ENCODE measurements around the gene TMEM242. TPM values are rescaled to one million over a fixed set of nuclear protein-coding genes. Genes with fewer than 3 reads are reported as not detected.

Gene TMEM242
- total RNA-seq, 2 donors from 2014 or later: 12.4 to 12.9 TPM

DNA sequence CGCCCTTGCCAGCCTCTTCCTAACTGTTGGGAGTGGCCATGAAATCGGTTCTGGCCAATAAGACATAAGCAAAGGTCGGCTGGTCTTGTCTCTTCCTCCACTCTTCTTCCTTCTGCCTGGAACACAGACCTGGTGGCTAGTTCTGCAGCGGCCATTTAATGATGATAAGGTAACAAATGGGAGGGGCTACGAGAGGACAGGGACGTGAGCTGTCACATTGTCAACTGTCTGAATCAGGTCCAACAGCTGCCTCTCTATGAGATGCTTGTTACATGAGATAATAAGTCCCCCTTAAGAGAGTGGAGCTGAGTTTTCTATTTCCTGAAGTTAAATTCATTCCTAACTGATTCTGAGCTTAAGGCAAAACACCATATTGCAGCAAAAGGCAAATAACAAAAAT lies 12.5 kb upstream of the TMEM242 start:
- no peaks in the 10 kb centered on the region for H3K9me3 ChIP-seq (ENCODE audit: control insufficient read depth, low read length, poor library complexity, severe bottlenecking)
- no peak overlapping the region for H3K27ac Mint-ChIP-seq
- H3K27me3 Mint-ChIP-seq: peaks cover 60% of the 10 kb centered on the region
- DNase-seq: no peak
- no peak overlapping the region for H3K4me3 Mint-ChIP-seq
- no peak for ATAC-seq
- peaks cover 4% of the 10 kb centered on the region for H3K36me3 Mint-ChIP-seq (ENCODE audit: low read depth)
- peaks cover 2% of the 10 kb centered on the region for H3K4me1 Mint-ChIP-seq

DNA sequence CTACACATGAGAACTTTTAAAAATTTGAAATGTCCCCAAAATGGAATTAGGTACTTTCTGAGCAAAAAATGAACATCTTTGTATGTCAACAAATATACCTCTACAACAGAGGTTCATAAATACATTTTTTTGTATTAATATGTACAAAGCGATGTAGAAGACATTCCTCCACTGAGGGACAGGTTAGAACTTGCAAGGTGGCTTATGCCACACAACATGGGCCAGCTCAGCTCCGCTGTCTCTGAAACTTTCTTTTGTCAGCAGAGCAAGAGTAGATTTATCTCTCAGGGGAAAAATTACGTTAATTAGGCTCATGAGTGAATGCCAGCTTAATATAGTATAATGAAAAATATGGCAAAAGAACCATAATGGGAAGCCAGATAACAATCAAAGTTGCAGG lies 10.6 kb upstream of the TMEM242 start:
- H3K27me3 Mint-ChIP-seq: peaks cover 54% of the 10 kb centered on the region
- H3K4me3 Mint-ChIP-seq: no peak overlapping the region
- peaks cover 2% of the 10 kb centered on the region for H3K4me1 Mint-ChIP-seq
- DNase-seq (no peak), ATAC-seq (no peak)
- H3K27ac Mint-ChIP-seq: no peak overlapping the region
- peaks cover 4% of the 10 kb centered on the region for H3K36me3 Mint-ChIP-seq (ENCODE audit: low read depth)
- H3K9me3 ChIP-seq (ENCODE audit: control insufficient read depth, low read length, poor library complexity, severe bottlenecking): no peaks in the 10 kb centered on the region

DNA sequence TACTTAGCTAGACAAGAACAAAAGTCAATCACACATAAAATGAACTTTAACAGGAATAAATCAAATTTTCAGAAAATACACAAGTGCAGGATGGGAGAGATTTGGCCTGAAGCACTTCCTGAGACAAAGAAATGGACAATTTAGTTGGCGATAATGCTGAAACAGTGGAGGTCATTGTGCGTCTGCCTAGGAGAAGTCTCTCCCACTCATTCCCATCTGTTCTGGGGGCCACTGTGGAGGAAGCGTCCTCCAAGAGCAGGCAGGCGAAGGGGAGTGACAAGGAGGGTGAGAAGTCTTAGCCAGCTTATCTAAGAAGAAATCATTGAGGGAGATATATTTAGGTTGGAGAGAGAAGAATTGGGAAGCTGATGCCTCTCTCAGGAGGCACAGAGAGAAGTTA lies 10.2 kb upstream of the TMEM242 start:
- no peak overlapping the region for H3K4me3 Mint-ChIP-seq
- peaks cover 2% of the 10 kb centered on the region for H3K4me1 Mint-ChIP-seq
- H3K27me3 Mint-ChIP-seq: peaks cover 55% of the 10 kb centered on the region
- peaks cover 4% of the 10 kb centered on the region for H3K36me3 Mint-ChIP-seq (ENCODE audit: low read depth)
- no peaks in the 10 kb centered on the region for H3K9me3 ChIP-seq (ENCODE audit: control insufficient read depth, low read length, poor library complexity, severe bottlenecking)
- DNase-seq: no peak
- ATAC-seq: no peak
- H3K27ac Mint-ChIP-seq: no peak overlapping the region

DNA sequence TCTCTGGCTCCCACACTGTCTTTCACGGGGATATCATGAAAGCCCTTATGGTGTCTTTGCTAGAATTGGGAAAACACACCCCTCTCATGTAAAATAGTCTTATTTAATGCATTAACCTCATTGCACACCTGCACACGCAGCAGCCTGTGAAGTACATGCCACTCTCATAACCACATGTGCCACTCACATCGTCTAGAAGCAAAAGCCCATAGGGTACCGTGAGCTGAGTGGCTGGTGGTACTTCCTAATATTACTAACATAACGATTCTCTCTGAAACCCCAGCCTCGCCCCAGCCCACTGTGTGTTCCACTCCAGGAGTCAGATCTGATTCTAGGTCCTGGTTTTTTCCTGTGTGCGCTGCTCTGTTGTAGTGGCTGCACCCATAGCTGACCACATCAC lies 9.5 kb upstream of the TMEM242 start:
- DNase-seq: no peak
- Mint-ChIP-seq H3K27ac (no peak overlapping the region), H3K36me3 (ENCODE audit: low read depth) (peaks cover 4% of the 10 kb centered on the region), H3K27me3 (peaks cover 59% of the 10 kb centered on the region), H3K4me1 (peaks cover 6% of the 10 kb centered on the region), H3K4me3 (no peak overlapping the region)
- no peaks in the 10 kb centered on the region for H3K9me3 ChIP-seq (ENCODE audit: control insufficient read depth, low read length, poor library complexity, severe bottlenecking)
- no peak for ATAC-seq

DNA sequence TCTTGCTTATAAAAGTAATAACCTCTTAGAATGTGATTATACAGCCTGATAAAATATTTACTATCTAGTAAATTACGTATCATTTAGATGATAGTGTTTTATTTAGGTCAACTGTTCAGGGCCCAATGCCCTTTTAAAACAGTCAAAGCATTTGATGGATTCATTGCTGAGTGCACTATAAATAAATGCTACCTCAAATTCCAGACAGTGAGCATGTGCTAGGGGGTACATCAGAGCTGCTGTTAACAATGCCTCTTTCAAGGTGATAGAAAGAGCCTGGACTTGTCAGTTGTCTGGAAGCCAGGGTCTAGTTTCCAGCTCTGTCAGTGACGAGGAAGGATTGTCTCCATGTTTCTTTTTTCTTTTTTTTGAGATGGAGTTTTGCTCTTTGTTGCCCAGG lies 7.5 kb upstream of the TMEM242 start:
- ATAC-seq (no peak), DNase-seq (no peak)
- H3K27me3 Mint-ChIP-seq: peaks cover 61% of the 10 kb centered on the region
- no peak overlapping the region for H3K4me3 Mint-ChIP-seq
- no peaks in the 10 kb centered on the region for H3K9me3 ChIP-seq (ENCODE audit: control insufficient read depth, low read length, poor library complexity, severe bottlenecking)
- H3K36me3 Mint-ChIP-seq (ENCODE audit: low read depth): peaks cover 4% of the 10 kb centered on the region
- H3K27ac Mint-ChIP-seq: no peak overlapping the region
- H3K4me1 Mint-ChIP-seq: peaks cover 6% of the 10 kb centered on the region

DNA sequence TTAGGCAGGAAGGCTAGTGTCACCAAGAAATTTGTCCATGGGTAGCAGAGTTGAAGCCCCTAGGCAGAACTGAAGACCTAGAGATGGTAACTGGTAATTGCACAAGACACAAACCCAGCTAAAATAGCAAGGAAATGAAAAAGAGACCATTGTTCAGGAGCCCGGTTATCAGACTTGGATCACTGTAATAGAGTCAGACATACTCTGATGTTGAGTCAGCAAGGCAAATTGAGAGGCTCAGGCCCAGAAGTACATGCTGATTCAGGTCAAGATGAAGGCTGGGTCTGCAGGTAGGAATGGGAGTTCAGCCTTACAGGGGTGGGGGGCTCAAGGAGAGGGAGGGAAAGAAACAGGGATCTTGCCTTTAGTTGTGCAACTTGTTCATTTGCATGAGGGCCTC lies 6.5 kb upstream of the TMEM242 start:
- peaks cover 58% of the 10 kb centered on the region for H3K27me3 Mint-ChIP-seq
- H3K4me3 Mint-ChIP-seq: no peak overlapping the region
- H3K9me3 ChIP-seq (ENCODE audit: control insufficient read depth, low read length, poor library complexity, severe bottlenecking): no peaks in the 10 kb centered on the region
- no peak overlapping the region for H3K27ac Mint-ChIP-seq
- peaks cover 4% of the 10 kb centered on the region for H3K36me3 Mint-ChIP-seq (ENCODE audit: low read depth)
- DNase-seq (no peak), ATAC-seq (no peak)
- H3K4me1 Mint-ChIP-seq: peaks cover 4% of the 10 kb centered on the region

DNA sequence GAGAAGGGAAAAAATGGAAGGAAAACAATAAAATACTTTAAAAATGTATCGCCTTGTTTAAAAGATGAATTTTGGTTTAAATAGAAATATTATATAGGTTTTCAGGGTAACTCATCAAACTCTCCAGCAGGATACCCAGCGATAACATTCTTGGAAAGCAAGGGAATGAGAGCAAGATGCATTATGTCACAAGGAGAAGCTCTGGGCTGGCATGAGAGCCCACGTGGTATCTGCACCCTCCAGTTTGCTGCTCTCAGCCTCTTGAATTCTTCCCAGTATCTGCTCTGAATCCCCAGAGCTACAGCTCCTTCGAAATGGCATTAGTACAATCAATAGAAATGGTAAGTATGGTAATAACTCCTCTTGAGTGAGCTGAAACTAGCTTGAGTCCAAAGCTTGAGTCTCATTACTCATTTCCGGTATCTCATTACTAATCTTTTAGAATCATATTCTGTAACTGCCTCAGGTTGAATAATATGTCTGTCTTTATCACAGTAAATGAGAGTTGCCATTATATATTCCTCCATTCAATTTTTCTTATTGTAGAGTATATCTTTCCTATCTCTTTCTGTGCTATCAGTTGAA lies 4.9 kb upstream of the TMEM242 start:
- DNase-seq (no peak), ATAC-seq (no peak)
- Mint-ChIP-seq H3K36me3 (ENCODE audit: low read depth) (no peaks in the 10 kb centered on the region), H3K27me3 (peaks cover 47% of the 10 kb centered on the region), H3K27ac (no peak overlapping the region), H3K4me3 (no peak overlapping the region), H3K4me1 (peaks cover 9% of the 10 kb centered on the region)
- no peaks in the 10 kb centered on the region for H3K9me3 ChIP-seq (ENCODE audit: control insufficient read depth, low read length, poor library complexity, severe bottlenecking)

DNA sequence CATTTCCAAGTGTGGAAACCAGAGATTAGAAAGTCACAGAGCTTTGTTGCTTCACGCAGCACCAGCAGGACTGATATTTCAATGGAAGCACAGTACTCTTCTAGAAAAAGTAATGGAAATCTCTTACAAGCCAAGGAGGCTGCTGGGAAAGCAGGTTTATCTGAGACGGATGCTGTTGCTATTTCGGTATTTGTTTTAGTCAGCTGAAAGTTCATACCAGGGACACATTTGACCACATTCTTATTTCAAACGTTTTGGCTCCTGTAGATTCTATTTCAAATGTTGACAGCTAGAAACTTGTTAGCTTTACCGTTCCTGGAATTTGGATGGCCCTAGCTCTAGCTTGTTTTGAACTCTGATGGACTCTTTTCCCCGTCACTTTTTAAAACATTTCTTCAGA lies 3.7 kb upstream of the TMEM242 start:
- no peaks in the 10 kb centered on the region for H3K9me3 ChIP-seq (ENCODE audit: control insufficient read depth, low read length, poor library complexity, severe bottlenecking)
- Mint-ChIP-seq H3K4me3 (no peak overlapping the region), H3K27me3 (peaks cover 37% of the 10 kb centered on the region), H3K27ac (no peak overlapping the region), H3K36me3 (ENCODE audit: low read depth) (no peaks in the 10 kb centered on the region), H3K4me1 (peaks cover 11% of the 10 kb centered on the region)
- ATAC-seq (no peak), DNase-seq (no peak)

DNA sequence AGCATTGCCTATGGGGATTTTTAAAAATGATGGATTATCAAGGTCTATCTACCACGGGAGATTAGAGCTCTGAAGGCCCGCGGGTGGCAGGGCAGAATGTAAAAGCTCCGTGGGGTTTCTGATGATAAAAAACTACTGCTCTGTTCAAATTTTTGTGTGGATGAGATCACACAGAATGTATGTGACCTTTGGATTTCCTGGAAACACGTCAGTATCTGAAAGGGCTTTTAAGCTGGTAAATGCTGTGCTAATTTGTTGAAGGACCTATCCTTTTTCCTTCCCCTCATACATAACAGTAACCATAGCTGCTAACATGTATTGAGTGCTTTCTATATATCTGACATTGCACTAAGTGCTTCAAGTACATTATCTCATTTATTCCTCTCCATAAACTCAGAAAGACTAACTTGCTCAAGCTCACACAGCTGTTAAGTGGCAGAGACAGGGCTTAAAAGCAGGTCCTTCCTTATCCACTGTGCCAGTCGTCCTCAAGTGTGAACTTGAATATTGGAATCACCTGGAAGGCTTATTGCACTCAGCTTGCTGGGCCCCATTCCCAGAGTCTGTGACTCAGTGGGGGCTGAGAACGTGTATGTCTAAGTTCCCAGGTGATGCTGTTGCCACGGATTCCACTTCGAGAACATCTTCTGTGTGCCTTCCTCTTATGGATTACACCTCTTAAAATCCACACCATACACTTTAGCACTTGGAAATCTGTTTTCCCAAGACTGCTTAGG lies 1.9 kb upstream of the TMEM242 start:
- Mint-ChIP-seq H3K36me3 (ENCODE audit: low read depth) (no peaks in the 10 kb centered on the region), H3K4me3 (peak overlapping the region; percentile 25), H3K27me3 (peaks cover 30% of the 10 kb centered on the region), H3K27ac (no peak overlapping the region), H3K4me1 (peaks cover 16% of the 10 kb centered on the region)
- H3K9me3 ChIP-seq (ENCODE audit: control insufficient read depth, low read length, poor library complexity, severe bottlenecking): no peaks in the 10 kb centered on the region
- ATAC-seq (no peak), DNase-seq (no peak)

DNA sequence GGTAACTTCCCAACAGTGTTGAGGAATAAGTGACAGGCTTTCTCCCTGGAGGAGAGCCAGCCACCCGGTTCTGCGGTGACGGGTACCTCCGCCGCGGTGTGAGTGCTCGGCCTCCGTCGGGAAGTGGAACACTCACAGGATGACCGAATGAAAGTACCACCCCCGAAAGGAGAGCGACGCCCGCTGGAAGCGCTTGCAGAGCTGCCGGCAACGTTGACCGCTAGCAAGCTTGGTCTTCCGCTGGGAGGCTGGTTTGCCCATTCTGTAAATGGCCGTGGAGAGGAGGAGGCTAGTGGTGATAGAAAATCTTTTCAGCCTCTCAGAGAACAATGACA lies 614 bp upstream of the TMEM242 start:
- no peak for DNase-seq
- Mint-ChIP-seq H3K4me1 (peaks cover 16% of the 10 kb centered on the region), H3K27me3 (peaks cover 21% of the 10 kb centered on the region), H3K36me3 (ENCODE audit: low read depth) (no peaks in the 10 kb centered on the region), H3K27ac (peak overlapping the region; percentile 94), H3K4me3 (peak overlapping the region; percentile 94)
- H3K9me3 ChIP-seq (ENCODE audit: control insufficient read depth, low read length, poor library complexity, severe bottlenecking): no peaks in the 10 kb centered on the region
- ATAC-seq: peak; percentile 15

DNA sequence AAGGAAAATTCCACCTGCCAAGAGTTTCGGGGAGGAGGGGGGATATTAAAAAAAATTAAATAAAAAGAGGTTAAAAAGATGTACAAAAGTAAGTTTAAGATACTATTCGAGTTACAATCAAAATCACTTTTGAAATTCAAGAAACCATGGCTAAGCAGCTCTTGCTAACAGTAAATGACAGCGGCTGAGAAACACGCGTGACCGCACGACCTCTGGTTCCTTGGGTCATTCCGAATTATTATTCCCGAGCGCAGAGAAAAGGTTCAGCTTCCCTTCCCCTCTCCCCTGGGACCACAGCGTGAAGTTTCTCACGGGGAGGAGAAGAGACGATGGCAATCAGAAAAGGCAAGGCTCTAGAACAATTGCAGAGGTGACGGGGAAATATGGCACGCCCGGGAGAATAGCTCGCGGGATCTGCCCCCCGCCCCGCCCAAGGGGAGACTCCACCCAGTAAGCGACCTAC lies 496 bp downstream of the TMEM242 start:
- peak; percentile 52 to 61 (median 60) for DNase-seq
- H3K9me3 ChIP-seq (ENCODE audit: control insufficient read depth, low read length, poor library complexity, severe bottlenecking): no peaks in the 10 kb centered on the region
- Mint-ChIP-seq H3K4me1 (peaks cover 12% of the 10 kb centered on the region), H3K27me3 (peaks cover 15% of the 10 kb centered on the region), H3K36me3 (ENCODE audit: low read depth) (no peaks in the 10 kb centered on the region), H3K27ac (peak overlapping the region; percentile 94), H3K4me3 (peak overlapping the region; percentile 94)
- ATAC-seq: no peak

DNA sequence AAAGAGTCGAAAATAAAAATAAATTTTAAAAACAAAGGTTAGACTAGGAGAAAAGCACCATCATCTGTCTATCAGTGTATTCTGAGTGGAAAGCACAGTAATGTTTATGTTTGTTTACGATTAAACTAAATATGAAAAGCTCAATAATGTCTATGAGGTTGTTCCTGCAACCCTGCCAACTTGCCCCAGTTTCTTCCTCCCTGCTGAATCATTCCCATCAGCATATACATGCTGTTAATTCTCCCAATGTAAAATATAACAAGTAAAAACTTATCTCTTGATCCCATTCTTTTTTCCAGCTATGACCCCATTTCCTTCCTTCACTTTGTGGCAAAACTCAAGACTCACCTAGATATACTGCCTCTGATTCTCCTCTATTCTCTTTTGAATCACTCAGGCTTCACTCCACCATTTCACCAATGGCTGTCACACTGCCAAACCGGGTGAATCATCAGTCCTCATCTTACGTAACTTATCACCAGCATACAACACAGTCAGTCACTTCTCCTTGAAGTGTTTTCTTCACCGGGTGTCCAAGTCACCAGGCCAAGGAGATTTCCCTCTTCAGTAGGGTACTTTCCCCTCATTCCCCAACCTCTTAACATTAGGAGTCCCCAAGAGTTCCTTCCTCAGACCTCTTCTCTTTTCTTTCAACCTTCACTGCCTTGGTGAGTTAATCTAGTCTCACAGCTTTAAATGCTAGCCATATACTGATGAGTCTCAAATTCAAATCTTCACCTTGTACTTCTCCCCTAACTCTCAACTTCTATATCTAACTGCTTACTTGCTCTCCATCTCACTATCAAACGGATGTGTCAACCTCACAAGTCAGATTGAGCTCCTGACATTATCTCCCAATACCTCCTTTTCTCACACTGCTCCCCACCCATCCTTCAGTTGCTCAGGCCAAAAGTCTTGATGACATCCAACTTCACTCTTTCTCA lies 6.2 kb downstream of the TMEM242 start:
- peaks cover 25% of the 10 kb centered on the region for H3K36me3 Mint-ChIP-seq (ENCODE audit: low read depth)
- H3K4me1 Mint-ChIP-seq: peaks cover 19% of the 10 kb centered on the region
- H3K27me3 Mint-ChIP-seq: no peaks in the 10 kb centered on the region
- ATAC-seq (peak; percentile 18), DNase-seq (no peak)
- no peak overlapping the region for H3K27ac Mint-ChIP-seq
- no peak overlapping the region for H3K4me3 Mint-ChIP-seq
- H3K9me3 ChIP-seq (ENCODE audit: control insufficient read depth, low read length, poor library complexity, severe bottlenecking): no peaks in the 10 kb centered on the region

DNA sequence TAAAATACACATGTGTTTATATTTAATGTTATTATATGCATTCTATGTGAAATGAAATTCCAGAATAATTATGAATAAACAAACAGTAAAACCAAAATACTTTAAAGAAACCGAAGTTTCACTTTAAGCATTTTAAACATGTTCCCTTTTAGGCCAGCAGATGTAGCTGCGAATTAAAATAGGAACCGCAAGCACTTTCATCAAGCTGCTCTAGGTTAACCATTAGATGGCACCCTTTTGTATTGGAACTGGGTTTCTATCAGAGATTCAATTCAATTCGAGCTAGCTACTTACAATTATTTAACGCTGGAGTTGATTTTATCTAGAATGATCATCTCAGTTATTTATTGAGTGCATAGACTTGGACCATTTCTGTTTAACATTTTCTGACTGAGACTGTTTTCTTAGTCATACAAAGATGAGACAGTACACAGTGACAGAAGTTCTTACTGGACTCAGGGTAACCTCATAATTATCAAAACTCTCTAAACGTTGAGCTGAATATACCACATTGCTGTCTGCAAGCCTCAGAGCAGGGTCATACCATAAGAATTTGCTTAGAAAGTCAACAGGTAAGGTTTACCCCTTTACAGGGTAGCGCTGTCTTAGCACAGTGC lies 8.5 kb downstream of the TMEM242 start:
- DNase-seq: no peak
- no peak overlapping the region for H3K4me3 Mint-ChIP-seq
- peaks cover 14% of the 10 kb centered on the region for H3K4me1 Mint-ChIP-seq
- peak; percentile 92 for ATAC-seq
- H3K27me3 Mint-ChIP-seq: no peaks in the 10 kb centered on the region
- H3K27ac Mint-ChIP-seq: peak overlapping the region; percentile 63
- H3K36me3 Mint-ChIP-seq (ENCODE audit: low read depth): peaks cover 34% of the 10 kb centered on the region
- H3K9me3 ChIP-seq (ENCODE audit: control insufficient read depth, low read length, poor library complexity, severe bottlenecking): no peaks in the 10 kb centered on the region

Measured in T-helper 17 cell (primary cell).